Fibroblast of peridontal ligament (primary cell): ENCODE measurements around the gene GJC1.

Source experiments
- DNase-seq: peaks from one replicate; pipeline ENCODE4 v3.0.0-alpha.2; 2010; ENCODE audit errors: extremely low read depth

GJC1 gene

DNA sequence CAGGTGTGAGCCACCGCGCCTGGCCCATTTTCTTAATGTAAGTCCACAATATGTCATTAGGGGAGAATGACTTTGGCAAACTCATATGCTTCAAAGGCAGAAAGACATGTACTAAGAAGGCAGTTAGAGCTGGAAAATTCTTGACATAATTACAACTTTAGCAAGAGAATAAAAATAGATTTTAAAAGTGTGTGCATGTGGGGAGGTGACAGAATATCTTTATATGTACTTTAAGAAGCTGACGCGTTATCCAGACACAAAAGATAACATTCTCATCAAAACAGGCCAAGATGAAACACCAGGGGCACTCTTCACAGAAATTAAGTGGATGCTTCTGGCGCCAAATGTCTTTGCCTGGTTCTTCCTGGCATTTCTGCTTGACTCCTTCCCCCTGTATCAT is 28.2 kb downstream of the GJC1 start:
- DNase-seq = no peak

GRCh38 chr17:44798356-44798755 is 31.7 kb downstream of the GJC1 start:
- no peak for DNase-seq

DNA sequence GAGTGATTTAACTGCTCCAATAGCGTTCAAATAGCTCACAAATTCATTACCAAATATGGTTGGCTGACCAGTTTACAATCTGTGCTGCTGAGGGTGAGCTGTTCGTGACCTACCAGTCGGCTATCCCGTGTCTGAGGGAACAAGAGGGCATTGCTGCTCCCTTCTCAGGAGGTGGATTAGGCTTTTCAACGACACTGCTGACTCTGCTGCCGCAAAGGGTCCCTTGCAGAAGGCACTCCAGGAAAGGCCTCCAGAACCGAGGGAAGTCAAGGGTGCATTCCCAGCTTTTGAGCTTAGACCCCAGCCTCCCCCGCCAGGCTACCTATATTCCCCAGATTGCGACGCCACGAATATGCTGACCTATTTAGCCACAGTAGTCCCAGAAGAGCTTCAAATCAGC is 32.3 kb downstream of the GJC1 start:
- DNase-seq = no peak

- DNase-seq = no peak
These were observed 33.4 kb downstream of the GJC1 start for GRCh38 chr17:44796731-44797130.

GRCh38 chr17:44795928-44796327 is 34.2 kb downstream of the GJC1 start:
- no peak for DNase-seq

- DNase-seq = no peak
These were observed 34.7 kb downstream of the GJC1 start for GRCh38 chr17:44795421-44795820.

DNA sequence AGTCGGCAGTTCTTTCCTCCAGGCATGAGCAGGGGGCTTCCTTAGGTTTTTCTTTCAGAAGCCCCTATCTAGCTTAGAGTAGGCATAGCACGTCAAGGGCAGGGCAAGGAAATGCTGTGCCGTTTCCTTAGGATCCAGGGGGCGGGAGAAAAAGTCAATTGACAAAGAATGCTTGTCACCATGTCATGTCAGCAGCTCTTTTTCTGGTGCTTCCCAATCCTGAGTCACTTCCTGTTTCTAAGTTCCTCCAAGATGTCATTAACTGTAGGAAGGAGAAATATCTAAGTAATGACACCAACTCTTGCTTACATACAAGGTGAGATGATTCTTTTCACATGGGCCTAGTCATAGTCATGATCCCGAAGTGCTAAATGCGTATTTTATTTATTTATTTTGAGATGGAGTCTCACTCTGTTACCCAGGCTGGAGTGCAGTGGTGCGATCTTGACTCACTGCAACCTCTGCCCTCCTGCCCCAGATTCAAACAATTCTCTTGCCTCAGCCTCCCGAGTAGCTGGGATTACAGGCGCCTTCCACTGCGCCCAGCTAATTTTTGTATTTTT is 35.2 kb downstream of the GJC1 start:
- DNase-seq = peak; percentile 73

DNA sequence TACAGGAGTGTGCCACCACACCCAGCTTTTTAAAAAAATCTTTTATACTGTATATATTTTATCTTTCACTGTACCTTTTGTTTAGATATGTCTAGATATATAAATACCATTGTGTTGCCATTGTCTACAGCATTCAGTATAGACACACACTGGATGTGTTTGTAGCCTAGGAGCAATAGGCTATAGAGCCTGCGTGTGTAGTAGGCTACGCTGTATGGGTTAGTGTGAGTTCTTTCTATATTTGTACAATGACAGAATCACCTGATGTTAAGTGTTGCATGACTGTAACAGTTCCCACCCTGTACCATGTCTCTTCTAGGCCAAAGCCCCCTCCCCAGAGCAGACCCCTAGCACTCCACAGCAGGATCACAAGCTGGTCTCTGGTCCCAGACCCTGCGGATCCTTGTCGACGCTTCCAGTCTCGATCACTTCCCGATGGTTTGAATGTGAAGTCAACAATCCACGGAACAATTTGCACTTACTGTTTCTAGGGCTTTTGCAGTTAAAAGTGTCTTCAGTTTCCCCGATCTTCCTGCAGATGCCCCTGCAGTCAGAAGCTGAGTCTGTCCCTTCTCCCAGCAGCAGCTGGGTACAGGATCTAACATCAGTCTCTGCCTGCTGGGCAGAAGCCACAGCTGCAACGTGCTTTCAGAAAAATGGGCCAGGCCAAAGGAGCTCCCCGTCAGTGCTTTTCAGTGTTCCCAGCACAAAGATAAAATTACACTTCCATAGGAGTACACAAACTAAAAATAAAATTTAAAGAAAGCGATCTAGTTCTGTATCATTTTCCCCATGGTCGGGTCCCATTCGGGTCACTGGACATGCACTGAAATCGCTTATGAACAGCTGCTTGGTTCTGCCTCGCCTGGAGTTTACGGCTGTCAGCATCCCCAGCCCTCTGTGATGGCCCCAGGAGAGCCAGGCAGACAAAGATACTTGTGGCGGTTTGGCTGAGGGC is 35.9 kb downstream of the GJC1 start:
- DNase-seq = peak; percentile 44

DNA sequence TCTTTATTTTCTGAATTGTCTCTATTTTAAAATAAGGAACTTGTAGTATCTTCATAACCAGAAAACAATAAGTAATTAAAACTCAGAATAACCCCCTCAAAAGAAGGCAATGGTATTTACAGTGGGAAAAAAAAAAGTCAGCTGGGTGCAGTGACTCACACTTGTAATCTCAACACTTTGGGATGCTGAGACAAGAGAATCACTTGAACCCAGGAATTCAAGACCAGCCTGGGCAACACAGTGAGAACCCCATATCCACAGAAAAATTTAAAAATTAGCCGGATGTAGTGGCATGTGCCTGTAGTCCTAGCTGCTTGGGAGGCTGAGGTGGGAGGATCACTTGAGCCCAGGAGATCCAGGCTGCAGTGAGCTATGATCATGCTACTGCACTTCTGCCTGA is 37.8 kb downstream of the GJC1 start:
- DNase-seq = peak; percentile 42

GRCh38 chr17:44788139-44788538 is 41.9 kb downstream of the GJC1 start:
- DNase-seq = no peak

GRCh38 chr17:44787271-44787940 is 42.7 kb downstream of the GJC1 start:
- DNase-seq = no peak

DNA sequence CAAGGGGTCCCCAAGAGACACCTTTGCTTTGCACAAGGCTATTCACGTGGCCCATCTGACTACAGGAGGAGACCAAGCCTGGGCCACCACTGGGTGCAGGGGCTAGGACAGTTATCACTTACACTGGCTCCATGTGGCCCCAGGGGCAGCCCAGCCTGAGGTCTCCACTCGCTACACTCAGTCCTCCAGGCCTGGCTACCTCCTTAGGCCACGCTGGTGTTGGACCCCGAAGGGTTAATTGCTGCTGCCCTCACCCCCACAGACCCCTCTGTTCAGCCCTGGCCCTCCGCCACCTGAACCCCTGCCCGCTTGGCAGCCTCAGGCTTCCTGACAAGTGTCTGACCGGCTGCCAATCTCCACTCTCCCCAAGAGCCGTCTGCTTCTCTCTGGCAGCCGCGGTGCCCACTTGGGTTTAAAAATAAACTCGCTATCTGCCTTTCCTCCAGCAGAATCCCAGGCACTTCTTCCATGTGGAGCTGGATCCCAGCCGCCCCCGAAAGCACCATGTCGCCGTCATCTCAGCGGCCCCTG is 43.5 kb downstream of the GJC1 start:
- DNase-seq = no peak

DNA sequence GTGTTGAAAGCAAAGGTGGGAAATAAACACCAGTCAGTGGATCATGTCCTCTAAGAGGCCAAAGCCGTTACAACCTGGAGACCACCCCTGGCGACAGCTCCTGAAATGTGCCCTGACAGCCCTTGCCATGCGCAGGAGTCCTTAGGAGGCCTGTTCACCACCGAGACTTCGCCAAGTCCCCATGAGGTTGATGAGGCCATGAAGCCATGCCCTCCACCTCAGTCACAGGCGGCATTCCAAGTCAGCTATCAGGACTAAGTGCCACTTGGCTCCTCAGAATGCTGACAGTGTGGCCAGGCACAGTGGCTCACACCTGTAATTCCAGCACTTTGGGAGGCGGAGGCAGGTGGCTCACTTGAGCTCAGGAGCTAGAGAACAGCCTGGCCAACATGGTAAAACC is 44.2 kb downstream of the GJC1 start:
- DNase-seq = no peak

- no peak for DNase-seq
These were observed 47.7 kb downstream of the GJC1 start for GRCh38 chr17:44782326-44782850.

DNA sequence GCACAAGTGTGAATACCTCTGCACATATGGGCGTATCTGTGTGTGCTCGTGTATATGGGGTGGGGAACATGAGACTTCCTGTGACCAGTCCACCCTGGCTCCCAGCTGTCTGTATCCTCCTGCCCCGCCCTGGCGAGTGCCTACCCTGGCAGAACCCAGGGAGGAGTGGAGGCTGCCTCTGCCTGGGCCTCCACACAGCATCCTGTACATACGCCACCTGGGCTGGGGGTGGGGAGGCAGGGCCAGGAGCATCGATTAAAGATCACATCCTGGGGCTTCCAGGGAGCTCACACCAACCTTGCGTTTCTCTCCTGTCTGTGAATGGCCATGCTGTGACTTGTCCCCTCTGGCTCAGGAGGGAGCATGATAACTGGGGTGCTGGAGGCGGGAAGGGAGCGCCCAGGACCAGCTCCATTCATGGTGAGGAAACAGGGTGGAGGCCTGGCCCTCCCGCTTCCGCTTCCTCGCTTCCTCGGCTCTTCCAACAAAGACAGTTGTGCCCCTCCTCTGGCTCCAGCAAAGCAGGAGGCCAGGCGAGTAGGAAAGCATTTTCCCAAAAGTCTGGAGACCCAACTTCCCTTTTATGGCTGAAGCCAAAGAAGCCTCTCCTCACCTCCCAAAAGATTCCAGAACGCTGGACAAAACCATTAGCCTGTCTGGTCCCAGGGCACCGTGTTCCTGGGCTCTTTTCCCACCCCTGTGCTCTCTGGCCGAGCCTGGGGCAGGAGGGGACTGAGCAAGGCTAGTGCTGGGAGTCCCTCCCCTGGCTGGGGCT is 48.3 kb downstream of the GJC1 start:
- no peak for DNase-seq

DNA sequence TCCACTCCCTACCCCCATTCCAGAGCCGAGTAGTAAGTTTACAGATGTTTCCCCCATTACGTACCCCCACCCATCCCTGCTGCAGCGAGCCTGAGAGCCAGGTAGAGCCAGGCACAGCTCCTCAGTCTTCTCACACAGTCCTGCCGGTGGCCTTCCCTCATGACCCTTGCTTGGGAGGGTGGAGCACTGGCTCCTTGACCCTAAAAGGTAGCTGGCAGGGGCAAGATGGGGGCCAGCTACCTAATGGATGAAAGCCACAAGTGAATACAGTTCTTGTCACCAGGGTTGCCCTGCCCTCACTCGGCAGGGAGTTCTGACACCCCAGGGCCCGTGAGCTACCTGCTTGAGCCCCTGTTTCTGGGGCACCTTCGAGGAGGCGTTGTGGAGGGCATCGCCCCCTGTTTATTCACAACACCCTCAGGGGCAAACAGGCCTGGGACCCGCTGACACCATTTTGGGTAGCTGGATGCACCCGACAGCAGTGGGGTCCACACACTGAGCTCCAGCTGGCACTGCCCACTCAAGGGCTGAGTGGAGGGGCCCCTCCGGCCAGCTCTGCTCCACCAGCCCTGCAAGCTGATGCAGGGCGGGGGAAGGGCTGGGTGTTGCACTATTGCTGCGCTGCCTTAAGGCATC is 49.1 kb downstream of the GJC1 start:
- no peak for DNase-seq

GRCh38 chr17:44780161-44780560 is 49.9 kb downstream of the GJC1 start:
- DNase-seq = no peak

DNA sequence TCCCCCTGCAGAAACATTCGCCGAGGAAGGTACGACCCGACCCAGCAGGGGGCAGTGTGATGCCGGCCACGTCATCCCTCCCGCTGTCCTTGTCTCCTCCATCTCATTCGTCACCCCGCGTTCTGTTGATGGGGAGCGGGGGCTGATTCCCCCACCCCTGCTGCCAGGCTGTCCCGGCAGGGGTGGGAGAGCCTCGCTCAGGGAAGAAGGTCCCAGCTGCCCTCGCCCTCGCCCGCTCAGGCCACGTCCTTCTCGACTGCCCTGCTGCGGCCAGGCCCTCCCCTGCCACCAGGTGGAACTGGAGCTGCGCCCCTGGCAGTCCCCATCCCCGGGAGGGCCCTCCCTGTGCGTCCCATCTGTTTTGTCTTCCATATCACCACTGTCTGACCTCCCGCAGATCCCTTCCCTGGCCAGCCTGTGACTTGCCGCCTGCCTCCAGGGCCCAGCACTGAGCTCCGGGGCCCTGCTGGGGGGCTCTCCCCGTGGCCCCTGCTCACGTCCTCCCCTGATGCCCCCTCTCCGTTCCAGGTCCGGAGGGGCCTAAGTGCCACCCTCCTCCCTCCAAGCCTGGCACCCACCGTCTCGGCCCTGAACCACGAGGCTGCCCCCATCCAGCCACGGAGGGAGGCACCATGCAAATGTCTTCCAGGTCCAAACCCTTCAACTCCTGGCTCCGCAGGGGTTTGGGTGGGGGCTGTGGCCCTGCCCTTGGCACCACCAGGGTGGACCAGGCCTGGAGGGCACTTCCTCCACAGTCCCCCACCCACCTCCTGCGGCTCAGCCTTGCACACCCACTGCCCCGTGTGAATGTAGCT is 50.7 kb downstream of the GJC1 start:
- peak; percentile 75 for DNase-seq

GRCh38 chr17:44778656-44779210 is 51.4 kb downstream of the GJC1 start:
- no peak for DNase-seq
